ENCODE data around the gene RBP3.
A peak's percentile ranks its signal among the peaks of the same experiment; 100 is the strongest.

The RBP3 gene

GRCh38 chr10:47359101-47359500 lies 10.9 kb downstream of the RBP3 start:
- no peak for DNase-seq

- no peak for DNase-seq
Measured at GRCh38 chr10:47359626-47360418, 11.7 kb downstream of the RBP3 start.

- DNase-seq: no peak
Measured at GRCh38 chr10:47360419-47361040, 12.4 kb downstream of the RBP3 start.

GRCh38 chr10:47361293-47361692 lies 13.1 kb downstream of the RBP3 start:
- DNase-seq: peak; percentile 43

- no peak for DNase-seq
Measured at GRCh38 chr10:47362199-47362598, 14.0 kb downstream of the RBP3 start.

- DNase-seq: no peak
Measured at GRCh38 chr10:47363781-47364180, 15.6 kb downstream of the RBP3 start.

- peak; percentile 76 for DNase-seq
Measured at GRCh38 chr10:47364366-47364765, 16.2 kb downstream of the RBP3 start.

GRCh38 chr10:47364911-47365310 lies 16.7 kb downstream of the RBP3 start:
- DNase-seq: no peak

GRCh38 chr10:47365431-47366180 lies 17.4 kb downstream of the RBP3 start:
- no peak for DNase-seq

- DNase-seq: no peak
Measured at GRCh38 chr10:47366181-47366631, 18.0 kb downstream of the RBP3 start.

- no peak for DNase-seq
Measured at GRCh38 chr10:47366731-47367460, 18.7 kb downstream of the RBP3 start.

- DNase-seq: no peak
Measured at GRCh38 chr10:47367646-47368045, 19.5 kb downstream of the RBP3 start.

GRCh38 chr10:47368431-47369180 lies 20.4 kb downstream of the RBP3 start:
- DNase-seq: no peak

GRCh38 chr10:47369251-47369894 lies 21.2 kb downstream of the RBP3 start:
- DNase-seq: no peak

- no peak for DNase-seq
Measured at GRCh38 chr10:47370015-47370767, 22.0 kb downstream of the RBP3 start.

GRCh38 chr10:47370878-47371277 lies 22.7 kb downstream of the RBP3 start:
- no peak for DNase-seq

- DNase-seq: no peak
Measured at GRCh38 chr10:47371629-47372485, 23.7 kb downstream of the RBP3 start.

- DNase-seq: no peak
Measured at GRCh38 chr10:47372726-47373125, 24.6 kb downstream of the RBP3 start.

- DNase-seq: no peak
Measured at GRCh38 chr10:47374611-47375536, 26.7 kb downstream of the RBP3 start.

Data from NCI-H146 (cell line).